Panc1 (cell line): ENCODE measurements around the gene CSN2. TPM values are rescaled to one million over a fixed set of nuclear protein-coding genes. Genes with fewer than 3 reads are reported as not detected.

ENCODE experiments used
- ATAC-seq: fragments of 200-7000 bp; cut with Tn5 transposase; 2 replicates; pipeline ENCODE4 v1.9.1; 2020; ENCODE audit warnings: mild to moderate bottlenecking, moderate library complexity
- BruUV-seq: library from RNA; stranded (reverse); fragments of 400-500 nt; replicated peaks from 2 replicates; lab custom pipeline; 2021; lab: Mats Ljungman, UMichigan
- CTCF ChIA-PET: fragments of 300-600 bp; sonication (Branson Sonifier 250); formaldehyde crosslinking; loops from one replicate; lab custom pipeline; 2022; ENCODE audit warnings: antibody characterized with exemption; lab: Charles Lee
- POLR2A ChIA-PET: fragments of 300-600 bp; sonication (Branson Sonifier 250); formaldehyde crosslinking; loops from one replicate; lab custom pipeline; 2022; ENCODE audit warnings: antibody characterized with exemption; lab: Charles Lee
- DNase-seq: peaks from one replicate; pipeline ENCODE4 v3.0.0-alpha.2; 2010; ENCODE audit warnings: low read depth, low spot score
- H3K27ac ChIP-seq: 2 replicates; pipeline ENCODE4 v1.5.1; 2011; ENCODE audit warnings: mild to moderate bottlenecking, low read length, inconsistent platforms
- H3K27me3 ChIP-seq: fragments of 200-500 bp; sonication (Bioruptor generic); 2 replicates; pipeline ENCODE4 v1.6.0; 2014; ENCODE audit warnings: low read length, inconsistent platforms; ENCODE audit not compliant: control insufficient read depth, insufficient read depth
- H3K36me3 ChIP-seq: fragments of 200-500 bp; sonication (Bioruptor generic); 2 replicates; pipeline ENCODE4 v1.5.1; 2014; ENCODE audit warnings: inconsistent platforms, mild to moderate bottlenecking, low read length, moderate library complexity; ENCODE audit not compliant: control insufficient read depth, insufficient read depth
- H3K4me1 ChIP-seq: 2 replicates; pipeline ENCODE4 v1.5.1; 2011; ENCODE audit warnings: inconsistent platforms, mild to moderate bottlenecking, low read length, moderate library complexity; ENCODE audit not compliant: control insufficient read depth, insufficient read depth
- H3K4me3 ChIP-seq, 2 experiments: 2 replicates each; pipeline ENCODE4 v1.5.1; 2011 to 2012; ENCODE audit warnings: low read depth in 2 of 2, low read length in 2 of 2, mild to moderate bottlenecking in 2 of 2, inconsistent platforms in 1 of 2, moderate library complexity in 1 of 2
- H3K9me3 ChIP-seq: fragments of 200-500 bp; sonication (Bioruptor generic); 2 replicates; pipeline ENCODE4 v1.5.1; 2014; ENCODE audit warnings: low read depth, mild to moderate bottlenecking, inconsistent platforms, low read length, moderate library complexity; ENCODE audit not compliant: control insufficient read depth, insufficient read depth
- POLR2AphosphoS5 ChIP-seq: IDR thresholded peaks from 2 replicates; pipeline ENCODE4 v1.6.1; 2012; ENCODE audit warnings: mild to moderate bottlenecking, low read depth, low read length, moderate library complexity
- SIN3A ChIP-seq: IDR thresholded peaks from 2 replicates; pipeline ENCODE4 v1.6.1; 2012; ENCODE audit warnings: low read depth, mild to moderate bottlenecking, low read length, moderate library complexity, borderline replicate concordance; ENCODE audit not compliant: insufficient read depth
- TCF7L2 ChIP-seq: IDR thresholded peaks from 2 replicates; pipeline ENCODE4 v1.6.1; 2011; ENCODE audit warnings: mild to moderate bottlenecking, low read depth, low read length, inconsistent platforms
- in situ Hi-C: cut with HindIII; loops from 2 replicates; pipeline ENCODE4 v1.10.0; 2016; ENCODE audit warnings: low sequenced_read_pairs, low pct_unique_long_range_greater_than_20kb
- intact Hi-C: fragments of 100-400 bp; cut with micrococcal nuclease; formaldehyde crosslinking; loops from one replicate; pipeline ENCODE4 v1.10.0; 2022; ENCODE audit not compliant: unreplicated experiment
- total RNA-seq: library from RNA; stranded (reverse); gene quantifications from one replicate; pipeline ENCODE4 v1.2.1, GENCODE V29; 2021; ENCODE audit not compliant: unreplicated experiment
- TF ChIP-seq, protein P1 (sequence below): fragments of 450-650 bp; IDR thresholded peaks from 2 replicates; pipeline ENCODE4 v1.5.1; 2017; ENCODE audit warnings: mild to moderate bottlenecking
- TF ChIP-seq, protein P2 (sequence below), 2 experiments: IDR thresholded peaks; 2 replicates each; pipeline ENCODE4 v1.6.1; 2011 to 2012; ENCODE audit warnings: low read depth in 2 of 2, control low read depth in 1 of 2, low read length in 1 of 2, mild to moderate bottlenecking in 1 of 2, moderate library complexity in 1 of 2; ENCODE audit not compliant: insufficient read depth in 1 of 2

The CSN2 gene
- total RNA-seq, 1 experiment from 2014 or later = not detected

GRCh38 chr4:69957209-69957608 lies 8.3 kb downstream of the CSN2 start:
- H3K27me3 ChIP-seq = no peaks in the 10 kb centered on the region
- H3K4me1 ChIP-seq = no peaks in the 10 kb centered on the region
- BruUV-seq = no TSS peak
- TF ChIP-seq POLR2AphosphoS5 = no peak
- TF ChIP-seq TCF7L2 = no peak
- TF ChIP-seq, protein P1, sequence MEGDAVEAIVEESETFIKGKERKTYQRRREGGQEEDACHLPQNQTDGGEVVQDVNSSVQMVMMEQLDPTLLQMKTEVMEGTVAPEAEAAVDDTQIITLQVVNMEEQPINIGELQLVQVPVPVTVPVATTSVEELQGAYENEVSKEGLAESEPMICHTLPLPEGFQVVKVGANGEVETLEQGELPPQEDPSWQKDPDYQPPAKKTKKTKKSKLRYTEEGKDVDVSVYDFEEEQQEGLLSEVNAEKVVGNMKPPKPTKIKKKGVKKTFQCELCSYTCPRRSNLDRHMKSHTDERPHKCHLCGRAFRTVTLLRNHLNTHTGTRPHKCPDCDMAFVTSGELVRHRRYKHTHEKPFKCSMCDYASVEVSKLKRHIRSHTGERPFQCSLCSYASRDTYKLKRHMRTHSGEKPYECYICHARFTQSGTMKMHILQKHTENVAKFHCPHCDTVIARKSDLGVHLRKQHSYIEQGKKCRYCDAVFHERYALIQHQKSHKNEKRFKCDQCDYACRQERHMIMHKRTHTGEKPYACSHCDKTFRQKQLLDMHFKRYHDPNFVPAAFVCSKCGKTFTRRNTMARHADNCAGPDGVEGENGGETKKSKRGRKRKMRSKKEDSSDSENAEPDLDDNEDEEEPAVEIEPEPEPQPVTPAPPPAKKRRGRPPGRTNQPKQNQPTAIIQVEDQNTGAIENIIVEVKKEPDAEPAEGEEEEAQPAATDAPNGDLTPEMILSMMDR = no peak
- TF ChIP-seq, protein P2, sequence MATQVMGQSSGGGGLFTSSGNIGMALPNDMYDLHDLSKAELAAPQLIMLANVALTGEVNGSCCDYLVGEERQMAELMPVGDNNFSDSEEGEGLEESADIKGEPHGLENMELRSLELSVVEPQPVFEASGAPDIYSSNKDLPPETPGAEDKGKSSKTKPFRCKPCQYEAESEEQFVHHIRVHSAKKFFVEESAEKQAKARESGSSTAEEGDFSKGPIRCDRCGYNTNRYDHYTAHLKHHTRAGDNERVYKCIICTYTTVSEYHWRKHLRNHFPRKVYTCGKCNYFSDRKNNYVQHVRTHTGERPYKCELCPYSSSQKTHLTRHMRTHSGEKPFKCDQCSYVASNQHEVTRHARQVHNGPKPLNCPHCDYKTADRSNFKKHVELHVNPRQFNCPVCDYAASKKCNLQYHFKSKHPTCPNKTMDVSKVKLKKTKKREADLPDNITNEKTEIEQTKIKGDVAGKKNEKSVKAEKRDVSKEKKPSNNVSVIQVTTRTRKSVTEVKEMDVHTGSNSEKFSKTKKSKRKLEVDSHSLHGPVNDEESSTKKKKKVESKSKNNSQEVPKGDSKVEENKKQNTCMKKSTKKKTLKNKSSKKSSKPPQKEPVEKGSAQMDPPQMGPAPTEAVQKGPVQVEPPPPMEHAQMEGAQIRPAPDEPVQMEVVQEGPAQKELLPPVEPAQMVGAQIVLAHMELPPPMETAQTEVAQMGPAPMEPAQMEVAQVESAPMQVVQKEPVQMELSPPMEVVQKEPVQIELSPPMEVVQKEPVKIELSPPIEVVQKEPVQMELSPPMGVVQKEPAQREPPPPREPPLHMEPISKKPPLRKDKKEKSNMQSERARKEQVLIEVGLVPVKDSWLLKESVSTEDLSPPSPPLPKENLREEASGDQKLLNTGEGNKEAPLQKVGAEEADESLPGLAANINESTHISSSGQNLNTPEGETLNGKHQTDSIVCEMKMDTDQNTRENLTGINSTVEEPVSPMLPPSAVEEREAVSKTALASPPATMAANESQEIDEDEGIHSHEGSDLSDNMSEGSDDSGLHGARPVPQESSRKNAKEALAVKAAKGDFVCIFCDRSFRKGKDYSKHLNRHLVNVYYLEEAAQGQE (IDR thresholded peaks at IDR 0.05; ENCODE audit: insufficient read depth in 1 of 2, low read depth in 2 of 2, low read length in 1 of 2) = no peak
- TF ChIP-seq SIN3A = no peak
- H3K36me3 ChIP-seq = no peaks in the 10 kb centered on the region
- intact Hi-C loops (no loop called here), in situ Hi-C loops (no loop called here)
- ChIA-PET CTCF (no interaction called here), POLR2A (no interaction called here)
- DNase-seq (no peak), ATAC-seq (no peak)
- H3K9me3 ChIP-seq = no peaks in the 10 kb centered on the region
- no peak overlapping the region for H3K27ac ChIP-seq
- no peak overlapping the region for H3K4me3 ChIP-seq

DNA sequence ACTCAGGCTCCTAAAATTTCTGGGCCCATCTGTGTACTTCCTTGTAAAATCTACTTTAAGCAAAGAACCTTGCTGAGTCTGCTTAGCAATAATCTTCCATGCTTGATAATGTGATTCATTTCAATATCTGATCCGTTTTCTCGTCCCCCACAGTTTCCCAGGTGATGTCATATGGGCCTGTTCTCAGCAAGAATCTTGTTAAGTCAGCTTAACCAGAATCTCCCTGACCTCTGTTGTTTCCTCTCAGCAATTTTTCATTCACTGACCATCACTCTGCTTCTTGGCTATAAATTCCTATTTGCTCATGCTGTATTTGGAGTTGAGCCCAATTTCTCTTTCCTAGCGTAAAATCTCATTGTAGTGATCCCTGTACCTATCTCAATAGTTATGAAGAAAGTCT lies 13.9 kb downstream of the CSN2 start:
- Histone ChIP-seq H3K4me3 (no peak overlapping the region), H3K27ac (no peak overlapping the region), H3K9me3 (no peaks in the 10 kb centered on the region), H3K36me3 (no peaks in the 10 kb centered on the region), H3K4me1 (no peaks in the 10 kb centered on the region), H3K27me3 (no peaks in the 10 kb centered on the region)
- ATAC-seq (no peak), DNase-seq (no peak)
- no peak for TF ChIP-seq TCF7L2
- TF ChIP-seq, protein P2 (IDR thresholded peaks at IDR 0.05; ENCODE audit: insufficient read depth in 1 of 2, low read depth in 2 of 2, low read length in 1 of 2) = no peak
- TF ChIP-seq, protein P1 = no peak
- no TSS peak for BruUV-seq
- intact Hi-C loops (no loop called here), in situ Hi-C loops (no loop called here)
- ChIA-PET POLR2A (no interaction called here), CTCF (no interaction called here)
